Measurements from ENCODE around the gene RNF223. TPM values are rescaled to one million over a fixed set of nuclear protein-coding genes. Genes with fewer than 3 reads are reported as not detected.

RNF223 gene
- total and polyA plus RNA-seq, 2 of the 8 experiments (the other 6 are each of a cell fraction or from before 2014, with no cell fraction given): not detected

GRCh38 chr1:1080951-1081310, 6.8 kb upstream of the RNF223 start:
- Histone ChIP-seq H3K36me3 (ENCODE audit: control insufficient read depth in 2 of 4, insufficient read depth in 4 of 4, low read length in 3 of 4) (no peaks in the 10 kb centered on the region), H3K4me2 (ENCODE audit: insufficient read depth in 1 of 2, low read depth in 2 of 2, low read length in 2 of 2) (peak overlapping the region in 1 of 2 experiments; percentile 28; a peak in 2 of 4 replicates), H2AK5ac (ENCODE audit: low read depth, low read length) (no peak overlapping the region), H4K5ac (ENCODE audit: insufficient read length, low read depth, low read length) (no peak overlapping the region), H3K27ac (ENCODE audit: low read depth, low read length) (no peak overlapping the region), H2BK12ac (ENCODE audit: low read depth, low read length) (no peak overlapping the region), H3K23ac (ENCODE audit: insufficient read length) (no peak overlapping the region), H3K9ac (replicated peaks in 1 of 4; ENCODE audit: extremely low read depth in 1 of 4, low read depth in 3 of 4, low read length in 3 of 4) (no peak overlapping the region), H3K56ac (replicated peaks; ENCODE audit: insufficient read length, low read depth, low read length) (no peak overlapping the region), H3K4me1 (replicated peaks in 1 of 4; ENCODE audit: control insufficient read depth in 3 of 4, insufficient read depth in 4 of 4, low read length in 3 of 4) (peaks cover 0 to 8% (median 6%) of the 10 kb centered on the region in 4 experiments; a peak in 5 of 7 replicates), H3K14ac (ENCODE audit: insufficient read length) (no peak overlapping the region), H4K20me1 (replicated peaks in 1 of 2; ENCODE audit: control insufficient read depth in 1 of 2, insufficient read depth in 2 of 2, low read length in 2 of 2) (no peaks in the 10 kb centered on the region), H3K18ac (ENCODE audit: extremely low read depth, low read length) (no peak overlapping the region), H3K79me1 (ENCODE audit: low read depth, low read length) (no peaks in the 10 kb centered on the region), H3K27me3 (replicated peaks in 1 of 4; ENCODE audit: control insufficient read depth in 3 of 4, extremely low read depth in 1 of 4, insufficient read depth in 3 of 4, low read length in 3 of 4) (peaks cover 0 to 5% (median 2%) of the 10 kb centered on the region in 4 experiments; a peak in 3 of 7 replicates), H3K4ac (replicated peaks; ENCODE audit: insufficient read length, low read depth, low read length) (no peak overlapping the region), H2BK120ac (replicated peaks; ENCODE audit: low read depth, low read length) (no peak overlapping the region), H3K9me3 (ENCODE audit: insufficient read depth in 2 of 2, low read depth in 1 of 2, low read length in 1 of 2) (no peaks in the 10 kb centered on the region), H2BK15ac (ENCODE audit: low read length) (no peak overlapping the region), H2AFZ (ENCODE audit: low read length) (no peak overlapping the region), H2BK20ac (ENCODE audit: low read length) (no peak overlapping the region), H4K8ac (ENCODE audit: extremely low read depth, insufficient read depth, low read length) (no peak overlapping the region), H4K91ac (replicated peaks; ENCODE audit: insufficient read length, low read length) (no peak overlapping the region), H3K23me2 (ENCODE audit: low read depth, low read length) (peaks cover 8% of the 10 kb centered on the region; the same call in 1 of the 2 replicates), H2BK5ac (ENCODE audit: low read depth, low read length) (no peak overlapping the region), H3K79me2 (ENCODE audit: control insufficient read depth in 1 of 2, insufficient read depth in 2 of 2, low read length in 2 of 2) (no peaks in the 10 kb centered on the region), H3K4me3 (ENCODE audit: extremely low read depth in 1 of 4, insufficient read depth in 2 of 4, low read depth in 3 of 4, low read length in 4 of 4) (0 out of 8 replicates have a peak overlapping the region, but pooled peaks of 1 of the 4 experiments have one; percentile 29)
- no peak for TF ChIP-seq POU5F1 (IDR thresholded peaks at IDR 0.05; ENCODE audit: low read depth, low read length)
- TF ChIP-seq CREB1 (IDR thresholded peaks at IDR 0.05): peak; percentile 17; the same call in 1 of the 2 replicates
- 39% methylated on average over 7 of the region's 9 CpGs; no CpG with 5 or more reads in 1 of the 2 experiments for WGBS, 2 experiments (ENCODE audit: extremely low coverage in 1 of 2, insufficient coverage in 1 of 2, insufficient read length in 1 of 2, insufficient replicate concordance in 2 of 2, low coverage in 1 of 2, low lambda C conversion rate in 2 of 2, missing lambda C conversion rate in 1 of 2)
- peak in 1 of 2 experiments; percentile 54 for DNase-seq (ENCODE audit: low read depth in 1 of 2, low spot score in 2 of 2)
- no peak for FAIRE-seq
- ChIA-PET CTCF (ENCODE audit: partially characterized antibody) (interaction anchor here (0.6 kb wide), 1 partner anchor 176 kb away, joined by 3 read pairs; no protein-coding TSS in a partner anchor), POLR2A (ENCODE audit: partially characterized antibody) (interaction anchor here (1.0 to 1.4 kb wide), 2 partner anchors 53 to 138 kb away, joined by 3 to 4 read pairs; no protein-coding TSS in a partner anchor)

Measured in H1 (cell line).